Upper lobe of left lung (tissue), 4 donors: ENCODE data around the gene PSMB2.

Experiments
- POLR2AphosphoS5 ChIP-seq, 2 donors: sonication (generic); formaldehyde crosslinking; IDR thresholded peaks; one replicate each; pipeline ENCODE4 v1.5.1; 2017; ENCODE audit warnings: antibody characterized with exemption in 2 of 2
- TF ChIP-seq, protein P1 (sequence below), 6 experiments: fragments of 450-650 bp in 4 of 6; fragments of 200-600 bp in 2 of 6; sonication (generic) in 2 of 6; IDR thresholded peaks; one replicate each; pipeline ENCODE4 v1.5.1; 2016 to 2019; ENCODE audit warnings: antibody characterized with exemption in 6 of 6

- TF ChIP-seq, protein P1, sequence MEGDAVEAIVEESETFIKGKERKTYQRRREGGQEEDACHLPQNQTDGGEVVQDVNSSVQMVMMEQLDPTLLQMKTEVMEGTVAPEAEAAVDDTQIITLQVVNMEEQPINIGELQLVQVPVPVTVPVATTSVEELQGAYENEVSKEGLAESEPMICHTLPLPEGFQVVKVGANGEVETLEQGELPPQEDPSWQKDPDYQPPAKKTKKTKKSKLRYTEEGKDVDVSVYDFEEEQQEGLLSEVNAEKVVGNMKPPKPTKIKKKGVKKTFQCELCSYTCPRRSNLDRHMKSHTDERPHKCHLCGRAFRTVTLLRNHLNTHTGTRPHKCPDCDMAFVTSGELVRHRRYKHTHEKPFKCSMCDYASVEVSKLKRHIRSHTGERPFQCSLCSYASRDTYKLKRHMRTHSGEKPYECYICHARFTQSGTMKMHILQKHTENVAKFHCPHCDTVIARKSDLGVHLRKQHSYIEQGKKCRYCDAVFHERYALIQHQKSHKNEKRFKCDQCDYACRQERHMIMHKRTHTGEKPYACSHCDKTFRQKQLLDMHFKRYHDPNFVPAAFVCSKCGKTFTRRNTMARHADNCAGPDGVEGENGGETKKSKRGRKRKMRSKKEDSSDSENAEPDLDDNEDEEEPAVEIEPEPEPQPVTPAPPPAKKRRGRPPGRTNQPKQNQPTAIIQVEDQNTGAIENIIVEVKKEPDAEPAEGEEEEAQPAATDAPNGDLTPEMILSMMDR (IDR thresholded peaks at IDR 0.05), result no peak
- TF ChIP-seq POLR2AphosphoS5 (IDR thresholded peaks at IDR 0.05), result no peak
Measured at GRCh38 chr1:35555212-35555584, 86.1 kb downstream of the PSMB2 start.
